Testis (tissue), 3 donors: ENCODE measurements around the gene CNTN5. TPM values are rescaled to one million over a fixed set of nuclear protein-coding genes. Genes with fewer than 3 reads are reported as not detected.

Experiments
- DNase-seq: peaks from one replicate; pipeline ENCODE4 v3.0.0-alpha.2; 2019
- H3K27ac ChIP-seq, 2 donors: fragments of 200-600 bp; sonication (generic); one replicate each; pipeline ENCODE4 v1.5.1; 2019
- H3K27me3 ChIP-seq: fragments of 200-600 bp; sonication (generic); one replicate; pipeline ENCODE4 v1.5.1; 2019
- H3K36me3 ChIP-seq: fragments of 200-600 bp; sonication (generic); one replicate; pipeline ENCODE4 v1.5.1; 2017; ENCODE audit warnings: low read depth; ENCODE audit errors: missing control alignments
- H3K4me1 ChIP-seq: fragments of 200-600 bp; sonication (generic); one replicate; pipeline ENCODE4 v1.5.1; 2019
- H3K4me3 ChIP-seq, 2 donors: fragments of 200-600 bp; sonication (generic); one replicate each; pipeline ENCODE4 v1.5.1; 2017 to 2019
- H3K9me3 ChIP-seq: fragments of 200-600 bp; sonication (generic); one replicate; pipeline ENCODE4 v1.5.1; 2017
- CTCF ChIP-seq, 3 experiments: fragments of 450-650 bp in 2 of 3; fragments of 200-600 bp in 1 of 3; sonication (generic) in 1 of 3; IDR thresholded peaks; one replicate each; pipeline ENCODE4 v1.5.1; 2016 to 2019; ENCODE audit warnings: antibody characterized with exemption in 3 of 3, mild to moderate bottlenecking in 2 of 3, moderate library complexity in 1 of 3
- POLR2A ChIP-seq: fragments of 450-650 bp; IDR thresholded peaks from one replicate; pipeline ENCODE4 v1.6.1; 2017; ENCODE audit warnings: antibody characterized with exemption, mild to moderate bottlenecking, moderate library complexity
- WGBS, 2 donors: methylation state at CpG; one replicate each; pipeline ENCODE4 v1.1.5; 2018; 5-methylcytosine and 5-hydroxymethylcytosine counted together
- intact Hi-C: fragments of 100-400 bp; cut with DNase I; formaldehyde crosslinking; loops from one replicate; pipeline ENCODE4 v1.15.1; 2023; ENCODE audit warnings: low total_unique reads
- polyA plus RNA-seq: library from polyadenylated mRNA; stranded (reverse); fragments of 350-450 nt; fragmentation: Illumina TruSeq; extraction: RNeasy Lipid Tissue Mini Kit (QIAGEN cat#74804); gene quantifications from one replicate; pipeline ENCODE4 v1.2.3, GENCODE V29; 2014; ENCODE audit warnings: low read depth, low replicate concordance; ENCODE audit not compliant: insufficient read depth
- total RNA-seq, 2 donors: library from RNA; depleted of rRNA; stranded (reverse); fragments of >200 nt; gene quantifications; one replicate each; pipeline ENCODE4 v1.2.3, GENCODE V29; 2016

The CNTN5 gene
- total and polyA plus RNA-seq, 3 donors from 2014 or later = 0.55 to 0.99 (median 0.78) TPM

- Histone ChIP-seq H3K36me3 (no peaks in the 10 kb centered on the region), H3K27ac (no peak overlapping the region), H3K4me1 (no peaks in the 10 kb centered on the region), H3K27me3 (no peaks in the 10 kb centered on the region), H3K9me3 (no peaks in the 10 kb centered on the region), H3K4me3 (no peak overlapping the region)
- 97 to 100% methylated on average over 2 of the region's 2 CpGs for WGBS, 2 donors
- intact Hi-C loops = no loop called here
- no peak for DNase-seq
- TF ChIP-seq POLR2A (no peak), CTCF (IDR thresholded peaks at IDR 0.05) (no peak)
Observed at GRCh38 chr11:100133114-100133513, 1112.4 kb downstream of the CNTN5 start.

GRCh38 chr11:100141201-100141600 is 1120.5 kb downstream of the CNTN5 start:
- H3K4me3 ChIP-seq = no peak overlapping the region
- DNase-seq = no peak
- no peak overlapping the region for H3K27ac ChIP-seq
- WGBS, 2 donors = 54 to 68% methylated on average over 3 of the region's 3 CpGs
- H3K4me1 ChIP-seq = no peaks in the 10 kb centered on the region
- intact Hi-C loops = no loop called here
- no peak for TF ChIP-seq CTCF (IDR thresholded peaks at IDR 0.05)
- no peak for TF ChIP-seq POLR2A
- no peaks in the 10 kb centered on the region for H3K27me3 ChIP-seq
- H3K36me3 ChIP-seq = no peaks in the 10 kb centered on the region
- H3K9me3 ChIP-seq = no peaks in the 10 kb centered on the region

DNA sequence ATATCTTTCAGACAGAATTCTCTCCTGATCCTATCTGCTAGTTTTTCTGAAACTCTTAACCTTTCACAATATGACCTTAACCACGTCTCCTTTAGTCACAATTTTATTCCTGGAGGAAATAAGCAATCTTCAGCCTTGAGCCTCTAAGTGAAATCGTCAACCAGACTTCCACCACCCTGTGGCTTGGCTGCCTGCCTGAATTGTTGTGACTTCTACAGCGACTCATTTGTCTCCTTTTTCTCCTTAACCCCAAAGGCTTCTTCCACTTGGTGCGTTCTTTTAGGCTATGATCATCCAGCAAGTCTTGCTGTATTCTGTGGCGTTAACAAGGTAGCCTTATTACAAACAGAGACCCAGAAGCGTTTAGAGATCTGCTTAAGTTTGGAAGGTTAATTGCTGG is 1131.2 kb downstream of the CNTN5 start:
- Histone ChIP-seq H3K4me1 (no peaks in the 10 kb centered on the region), H3K9me3 (no peaks in the 10 kb centered on the region), H3K27ac (no peak overlapping the region), H3K36me3 (no peaks in the 10 kb centered on the region), H3K4me3 (no peak overlapping the region), H3K27me3 (no peaks in the 10 kb centered on the region)
- TF ChIP-seq POLR2A = no peak
- TF ChIP-seq CTCF (IDR thresholded peaks at IDR 0.05) = no peak
- no peak for DNase-seq
- intact Hi-C loops = no loop called here
- 52 to 57% methylated on average over 6 of the region's 6 CpGs for WGBS, 2 donors

DNA sequence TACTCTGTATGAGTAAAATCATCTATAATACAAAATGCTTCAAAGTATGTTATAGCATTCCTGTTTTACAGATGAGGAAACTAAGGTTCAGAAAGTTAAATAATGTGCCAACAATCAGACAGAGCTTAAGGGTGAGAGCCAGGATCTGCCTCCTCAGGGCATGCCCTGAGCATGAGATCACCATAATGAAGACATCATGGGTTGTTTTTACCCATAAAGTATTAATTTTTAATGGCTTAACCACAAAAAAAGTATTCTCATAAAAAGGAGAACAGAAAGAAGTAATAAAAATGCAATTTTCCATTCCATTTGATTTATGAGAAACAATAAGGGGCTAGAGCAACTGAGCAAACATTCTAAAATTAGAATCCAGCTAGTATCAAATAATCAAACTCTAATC is 1132.0 kb downstream of the CNTN5 start:
- TF ChIP-seq CTCF (IDR thresholded peaks at IDR 0.05) = no peak
- no peak for TF ChIP-seq POLR2A
- Histone ChIP-seq H3K36me3 (no peaks in the 10 kb centered on the region), H3K9me3 (no peaks in the 10 kb centered on the region), H3K4me3 (no peak overlapping the region), H3K27me3 (no peaks in the 10 kb centered on the region), H3K27ac (no peak overlapping the region), H3K4me1 (no peaks in the 10 kb centered on the region)
- intact Hi-C loops = no loop called here
- DNase-seq = no peak

- no peak for TF ChIP-seq CTCF (IDR thresholded peaks at IDR 0.05)
- no peak for TF ChIP-seq POLR2A
- DNase-seq = no peak
- H3K4me3 ChIP-seq = no peak overlapping the region
- H3K4me1 ChIP-seq = no peaks in the 10 kb centered on the region
- intact Hi-C loops = no loop called here
- H3K27me3 ChIP-seq = no peaks in the 10 kb centered on the region
- no peaks in the 10 kb centered on the region for H3K9me3 ChIP-seq
- H3K27ac ChIP-seq = no peak overlapping the region
- H3K36me3 ChIP-seq = no peaks in the 10 kb centered on the region
Observed at GRCh38 chr11:100163471-100163870, 1142.7 kb downstream of the CNTN5 start.
